ENCODE data around the gene MIF4GD. TPM values are rescaled to one million over a fixed set of nuclear protein-coding genes. Genes with fewer than 3 reads are reported as not detected.
A peak's percentile ranks its signal among the peaks of the same experiment; 100 is the strongest.

MIF4GD gene
- total RNA-seq, 1 experiment from 2014 or later, result 14.7 TPM

DNA sequence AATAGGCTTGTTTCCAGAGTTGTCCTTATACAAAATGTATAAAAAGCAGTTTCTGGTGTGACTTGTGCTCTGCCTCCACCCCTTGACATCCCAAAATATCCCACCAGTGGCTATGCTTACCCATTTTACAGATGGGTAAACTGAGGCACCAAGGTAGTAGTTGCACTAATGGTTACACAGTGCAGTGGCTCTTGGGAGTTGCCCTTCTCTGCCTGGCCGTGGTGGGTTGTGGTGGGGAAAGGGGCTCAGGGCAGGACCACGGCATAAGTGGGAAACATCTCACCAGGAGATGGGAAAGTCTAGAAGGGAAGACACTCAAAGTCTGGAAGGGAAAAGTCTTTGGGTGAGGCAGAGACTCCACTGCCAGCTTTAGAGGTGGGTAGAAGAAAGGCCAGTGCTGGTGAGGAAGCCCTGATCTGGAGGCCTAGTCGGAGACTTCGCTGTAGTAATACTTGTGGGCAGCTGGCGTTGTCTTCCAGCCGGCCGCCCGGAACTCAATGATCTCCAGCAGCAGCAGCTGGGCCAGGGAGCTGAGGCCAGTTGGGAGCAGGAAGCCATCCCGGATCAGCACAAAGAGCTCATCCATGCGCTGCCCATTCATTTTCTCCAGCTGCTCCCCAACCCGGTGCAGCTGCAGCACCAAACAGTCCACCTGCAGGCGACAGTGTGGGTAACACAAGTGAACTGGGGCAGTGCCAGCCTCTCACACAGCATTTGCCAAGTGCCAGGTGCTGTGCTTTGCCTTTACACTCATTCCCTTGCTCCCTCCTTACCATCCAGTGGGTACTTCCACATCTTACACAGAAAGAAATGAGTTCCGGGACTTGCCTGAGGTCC lies 4.5 kb downstream of the MIF4GD start:
- no peak for DNase-seq (ENCODE audit: low spot score)
- no peak overlapping the region for H3K27ac ChIP-seq (ENCODE audit: low read depth, low read length, poor library complexity, severe bottlenecking)
- ChIA-PET CTCF (no interaction called here), POLR2A (ENCODE audit: low non-redundant PET) (no interaction called here)
- H3K4me1 ChIP-seq (ENCODE audit: insufficient read depth, low read length, poor library complexity, severe bottlenecking), result peaks cover 9% of the 10 kb centered on the region
- TF ChIP-seq, protein P1, sequence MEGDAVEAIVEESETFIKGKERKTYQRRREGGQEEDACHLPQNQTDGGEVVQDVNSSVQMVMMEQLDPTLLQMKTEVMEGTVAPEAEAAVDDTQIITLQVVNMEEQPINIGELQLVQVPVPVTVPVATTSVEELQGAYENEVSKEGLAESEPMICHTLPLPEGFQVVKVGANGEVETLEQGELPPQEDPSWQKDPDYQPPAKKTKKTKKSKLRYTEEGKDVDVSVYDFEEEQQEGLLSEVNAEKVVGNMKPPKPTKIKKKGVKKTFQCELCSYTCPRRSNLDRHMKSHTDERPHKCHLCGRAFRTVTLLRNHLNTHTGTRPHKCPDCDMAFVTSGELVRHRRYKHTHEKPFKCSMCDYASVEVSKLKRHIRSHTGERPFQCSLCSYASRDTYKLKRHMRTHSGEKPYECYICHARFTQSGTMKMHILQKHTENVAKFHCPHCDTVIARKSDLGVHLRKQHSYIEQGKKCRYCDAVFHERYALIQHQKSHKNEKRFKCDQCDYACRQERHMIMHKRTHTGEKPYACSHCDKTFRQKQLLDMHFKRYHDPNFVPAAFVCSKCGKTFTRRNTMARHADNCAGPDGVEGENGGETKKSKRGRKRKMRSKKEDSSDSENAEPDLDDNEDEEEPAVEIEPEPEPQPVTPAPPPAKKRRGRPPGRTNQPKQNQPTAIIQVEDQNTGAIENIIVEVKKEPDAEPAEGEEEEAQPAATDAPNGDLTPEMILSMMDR (conservative IDR thresholded peaks at IDR 0.05; ENCODE audit: low read depth, low read length), result no peak
- no peak for TF ChIP-seq EZH2 (IDR thresholded peaks at IDR 0.05; ENCODE audit: borderline replicate concordance, low read depth, low read length, poor library complexity, severe bottlenecking)
- BruUV-seq (replicated peaks), result no TSS peak
- no peaks in the 10 kb centered on the region for H3K9me3 ChIP-seq (ENCODE audit: low read depth, low read length, poor library complexity, severe bottlenecking)
- intact Hi-C loops (cut with micrococcal nuclease; ENCODE audit: unreplicated experiment), result no loop called here
- H3K36me3 ChIP-seq (ENCODE audit: insufficient read depth, low read length, poor library complexity, severe bottlenecking), result peaks cover 39% of the 10 kb centered on the region
- H3K27me3 ChIP-seq (replicated peaks; ENCODE audit: insufficient read depth, low read depth, low read length, poor library complexity), result no peaks in the 10 kb centered on the region
- no peak overlapping the region for H3K4me3 ChIP-seq (ENCODE audit: low read depth, low read length, poor library complexity, severe bottlenecking)

- CTCF ChIA-PET, result no interaction called here
- H3K4me1 ChIP-seq (ENCODE audit: insufficient read depth, low read length, poor library complexity, severe bottlenecking), result peaks cover 9% of the 10 kb centered on the region
- H3K4me3 ChIP-seq (ENCODE audit: low read depth, low read length, poor library complexity, severe bottlenecking), result no peak overlapping the region
- no TSS peak for BruUV-seq (replicated peaks)
- intact Hi-C loops (cut with micrococcal nuclease; ENCODE audit: unreplicated experiment), result no loop called here
- TF ChIP-seq, protein P1 (conservative IDR thresholded peaks at IDR 0.05; ENCODE audit: low read depth, low read length), result no peak
- no peak for TF ChIP-seq EZH2 (IDR thresholded peaks at IDR 0.05; ENCODE audit: borderline replicate concordance, low read depth, low read length, poor library complexity, severe bottlenecking)
- no peak for DNase-seq (ENCODE audit: low spot score)
- no peaks in the 10 kb centered on the region for H3K9me3 ChIP-seq (ENCODE audit: low read depth, low read length, poor library complexity, severe bottlenecking)
- no peak overlapping the region for H3K27ac ChIP-seq (ENCODE audit: low read depth, low read length, poor library complexity, severe bottlenecking)
- peaks cover 39% of the 10 kb centered on the region for H3K36me3 ChIP-seq (ENCODE audit: insufficient read depth, low read length, poor library complexity, severe bottlenecking)
- POLR2A ChIA-PET (ENCODE audit: low non-redundant PET), result no interaction called here
- no peaks in the 10 kb centered on the region for H3K27me3 ChIP-seq (replicated peaks; ENCODE audit: insufficient read depth, low read depth, low read length, poor library complexity)
These were observed 5.3 kb downstream of the MIF4GD start for GRCh38 chr17:75265614-75266315.

GRCh38 chr17:75263055-75263454 lies 8.0 kb downstream of the MIF4GD start:
- Histone ChIP-seq H3K36me3 (ENCODE audit: insufficient read depth, low read length, poor library complexity, severe bottlenecking) (peaks cover 39% of the 10 kb centered on the region), H3K4me3 (ENCODE audit: low read depth, low read length, poor library complexity, severe bottlenecking) (peak overlapping the region; percentile 84), H3K27me3 (replicated peaks; ENCODE audit: insufficient read depth, low read depth, low read length, poor library complexity) (no peaks in the 10 kb centered on the region), H3K27ac (ENCODE audit: low read depth, low read length, poor library complexity, severe bottlenecking) (no peak overlapping the region), H3K9me3 (ENCODE audit: low read depth, low read length, poor library complexity, severe bottlenecking) (no peaks in the 10 kb centered on the region), H3K4me1 (ENCODE audit: insufficient read depth, low read length, poor library complexity, severe bottlenecking) (peaks cover 10% of the 10 kb centered on the region)
- no TSS peak for BruUV-seq (replicated peaks)
- ChIA-PET POLR2A (ENCODE audit: low non-redundant PET) (interaction anchor here (0.6 to 0.8 kb wide), 3 partner anchors 8 to 390 kb away, joined by 3 to 4 read pairs (median 4); partner anchors contain the start of gene MIF4GD), CTCF (interaction anchor here (0.6 to 4.2 kb wide), 2 partner anchors 8 to 17 kb away, joined by 7 to 16 read pairs; partner anchors contain the start of gene MIF4GD)
- TF ChIP-seq, protein P1 (conservative IDR thresholded peaks at IDR 0.05; ENCODE audit: low read depth, low read length), result no peak
- intact Hi-C loops (cut with micrococcal nuclease; ENCODE audit: unreplicated experiment), result no loop called here
- DNase-seq (ENCODE audit: low spot score), result no peak
